ENCODE data around the gene IL10RA. TPM values are rescaled to one million over a fixed set of nuclear protein-coding genes. Genes with fewer than 3 reads are reported as not detected.

IL10RA gene
- total RNA-seq, 6 experiments from 2014 or later, result 4.9 to 17.9 (median 7.4) TPM

GRCh38 chr11:117992136-117992535 is 5.9 kb downstream of the IL10RA start:
- H3K4me3 ChIP-seq, result peak overlapping the region in 1 of 3 donors; percentile 19
- H3K4me1 ChIP-seq, result peaks cover 0 to 12% (median 0%) of the 10 kb centered on the region in 4 donors
- H3K27ac ChIP-seq, result no peak overlapping the region
- peaks cover 0 to 5% (median 0%) of the 10 kb centered on the region in 4 donors for H3K36me3 ChIP-seq
- no peaks in the 10 kb centered on the region for H3K9me3 ChIP-seq
- H3K27me3 ChIP-seq, result no peaks in the 10 kb centered on the region
- 58% methylated on average over 4 of the region's 4 CpGs for WGBS (ENCODE audit: insufficient coverage, low coverage, low lambda C conversion rate, missing lambda C conversion rate)
- ATAC-seq, result no peak
- intact Hi-C loops (cut with DNase I), result no loop called here
- TF ChIP-seq POLR2A (IDR thresholded peaks at IDR 0.05), result no peak
- no peak for TF ChIP-seq CTCF (IDR thresholded peaks at IDR 0.05)
- no peak for DNase-seq

- H3K27ac ChIP-seq, result no peak overlapping the region
- no peaks in the 10 kb centered on the region for H3K27me3 ChIP-seq
- no peak for TF ChIP-seq CTCF (IDR thresholded peaks at IDR 0.05)
- no peak for TF ChIP-seq POLR2A (IDR thresholded peaks at IDR 0.05)
- WGBS (ENCODE audit: insufficient coverage, low coverage, low lambda C conversion rate, missing lambda C conversion rate), result 44% methylated on average over 2 of the region's 2 CpGs
- intact Hi-C loops (cut with DNase I), result no loop called here
- peaks cover 0 to 12% (median 0%) of the 10 kb centered on the region in 4 donors for H3K4me1 ChIP-seq
- ATAC-seq (peak in 1 of 4 donors; percentile 10), DNase-seq (no peak)
- H3K9me3 ChIP-seq, result no peaks in the 10 kb centered on the region
- peaks cover 0 to 5% (median 0%) of the 10 kb centered on the region in 4 donors for H3K36me3 ChIP-seq
- no peak overlapping the region for H3K4me3 ChIP-seq
Measured at GRCh38 chr11:117992620-117993019, 6.4 kb downstream of the IL10RA start.

GRCh38 chr11:117993988-117994745 is 8.0 kb downstream of the IL10RA start:
- DNase-seq (no peak), ATAC-seq (peak; percentile 61 to 75 (median 65))
- peaks cover 0 to 7% (median 0%) of the 10 kb centered on the region in 4 donors for H3K36me3 ChIP-seq
- intact Hi-C loops (cut with DNase I), result no loop called here
- H3K27me3 ChIP-seq, result no peaks in the 10 kb centered on the region
- no peaks in the 10 kb centered on the region for H3K9me3 ChIP-seq
- no peak overlapping the region for H3K4me3 ChIP-seq
- TF ChIP-seq CTCF (IDR thresholded peaks at IDR 0.05), result no peak
- peak; percentile 12 for TF ChIP-seq POLR2A (IDR thresholded peaks at IDR 0.05)
- WGBS (ENCODE audit: insufficient coverage, low coverage, low lambda C conversion rate, missing lambda C conversion rate), result 48% methylated on average over 3 of the region's 9 CpGs
- H3K4me1 ChIP-seq, result peaks cover 0 to 12% (median 0%) of the 10 kb centered on the region in 4 donors
- H3K27ac ChIP-seq, result no peak overlapping the region

GRCh38 chr11:117995472-117995871 is 9.3 kb downstream of the IL10RA start:
- Histone ChIP-seq H3K27me3 (no peaks in the 10 kb centered on the region), H3K4me3 (no peak overlapping the region), H3K27ac (no peak overlapping the region), H3K36me3 (peaks cover 0 to 9% (median 0%) of the 10 kb centered on the region in 4 donors), H3K4me1 (peaks cover 0 to 12% (median 0%) of the 10 kb centered on the region in 4 donors), H3K9me3 (no peaks in the 10 kb centered on the region)
- ATAC-seq, result no peak
- WGBS (ENCODE audit: insufficient coverage, low coverage, low lambda C conversion rate, missing lambda C conversion rate), result 98% methylated on average over 7 of the region's 11 CpGs
- DNase-seq, result no peak
- intact Hi-C loops (cut with DNase I), result no loop called here
- TF ChIP-seq POLR2A (IDR thresholded peaks at IDR 0.05), result no peak
- no peak for TF ChIP-seq CTCF (IDR thresholded peaks at IDR 0.05)
